Testis (tissue), 3 donors: Measurements from ENCODE around the gene PCLO. TPM values are rescaled to one million over a fixed set of nuclear protein-coding genes. Genes with fewer than 3 reads are reported as not detected.

Source experiments
- DNase-seq: peaks from one replicate; pipeline ENCODE4 v3.0.0-alpha.2; 2019
- H3K27ac ChIP-seq, 2 donors: fragments of 200-600 bp; sonication (generic); one replicate each; pipeline ENCODE4 v1.5.1; 2019
- H3K27me3 ChIP-seq: fragments of 200-600 bp; sonication (generic); one replicate; pipeline ENCODE4 v1.5.1; 2019
- H3K36me3 ChIP-seq: fragments of 200-600 bp; sonication (generic); one replicate; pipeline ENCODE4 v1.5.1; 2017; ENCODE audit warnings: low read depth; ENCODE audit errors: missing control alignments
- H3K4me1 ChIP-seq: fragments of 200-600 bp; sonication (generic); one replicate; pipeline ENCODE4 v1.5.1; 2019
- H3K4me3 ChIP-seq, 2 donors: fragments of 200-600 bp; sonication (generic); one replicate each; pipeline ENCODE4 v1.5.1; 2017 to 2019
- H3K9me3 ChIP-seq: fragments of 200-600 bp; sonication (generic); one replicate; pipeline ENCODE4 v1.5.1; 2017
- POLR2A ChIP-seq: fragments of 450-650 bp; IDR thresholded peaks from one replicate; pipeline ENCODE4 v1.6.1; 2017; ENCODE audit warnings: antibody characterized with exemption, mild to moderate bottlenecking, moderate library complexity
- WGBS, 2 donors: methylation state at CpG; one replicate each; pipeline ENCODE4 v1.1.5; 2018; 5-methylcytosine and 5-hydroxymethylcytosine counted together
- intact Hi-C: fragments of 100-400 bp; cut with DNase I; formaldehyde crosslinking; loops from one replicate; pipeline ENCODE4 v1.15.1; 2023; ENCODE audit warnings: low total_unique reads
- polyA plus RNA-seq: library from polyadenylated mRNA; stranded (reverse); fragments of 350-450 nt; fragmentation: Illumina TruSeq; extraction: RNeasy Lipid Tissue Mini Kit (QIAGEN cat#74804); gene quantifications from one replicate; pipeline ENCODE4 v1.2.3, GENCODE V29; 2014; ENCODE audit warnings: low read depth, low replicate concordance; ENCODE audit not compliant: insufficient read depth
- total RNA-seq, 2 donors: library from RNA; depleted of rRNA; stranded (reverse); fragments of >200 nt; gene quantifications; one replicate each; pipeline ENCODE4 v1.2.3, GENCODE V29; 2016
- TF ChIP-seq, protein P1 (sequence below), 3 experiments: fragments of 450-650 bp in 2 of 3; fragments of 200-600 bp in 1 of 3; sonication (generic) in 1 of 3; IDR thresholded peaks; one replicate each; pipeline ENCODE4 v1.5.1; 2016 to 2019; ENCODE audit warnings: antibody characterized with exemption in 3 of 3, mild to moderate bottlenecking in 2 of 3, moderate library complexity in 1 of 3

PCLO gene
- total and polyA plus RNA-seq, 3 donors from 2014 or later: 6.4 to 29.4 (median 20.4) TPM

GRCh38 chr7:82789883-82790609 is 372.6 kb downstream of the PCLO start:
- DNase-seq: no peak
- Histone ChIP-seq H3K4me1 (no peaks in the 10 kb centered on the region), H3K27me3 (no peaks in the 10 kb centered on the region), H3K4me3 (no peak overlapping the region), H3K36me3 (no peaks in the 10 kb centered on the region), H3K9me3 (no peaks in the 10 kb centered on the region), H3K27ac (no peak overlapping the region)
- WGBS, 2 donors: 45 to 46% methylated on average over 5 of the region's 5 CpGs
- TF ChIP-seq, protein P1, sequence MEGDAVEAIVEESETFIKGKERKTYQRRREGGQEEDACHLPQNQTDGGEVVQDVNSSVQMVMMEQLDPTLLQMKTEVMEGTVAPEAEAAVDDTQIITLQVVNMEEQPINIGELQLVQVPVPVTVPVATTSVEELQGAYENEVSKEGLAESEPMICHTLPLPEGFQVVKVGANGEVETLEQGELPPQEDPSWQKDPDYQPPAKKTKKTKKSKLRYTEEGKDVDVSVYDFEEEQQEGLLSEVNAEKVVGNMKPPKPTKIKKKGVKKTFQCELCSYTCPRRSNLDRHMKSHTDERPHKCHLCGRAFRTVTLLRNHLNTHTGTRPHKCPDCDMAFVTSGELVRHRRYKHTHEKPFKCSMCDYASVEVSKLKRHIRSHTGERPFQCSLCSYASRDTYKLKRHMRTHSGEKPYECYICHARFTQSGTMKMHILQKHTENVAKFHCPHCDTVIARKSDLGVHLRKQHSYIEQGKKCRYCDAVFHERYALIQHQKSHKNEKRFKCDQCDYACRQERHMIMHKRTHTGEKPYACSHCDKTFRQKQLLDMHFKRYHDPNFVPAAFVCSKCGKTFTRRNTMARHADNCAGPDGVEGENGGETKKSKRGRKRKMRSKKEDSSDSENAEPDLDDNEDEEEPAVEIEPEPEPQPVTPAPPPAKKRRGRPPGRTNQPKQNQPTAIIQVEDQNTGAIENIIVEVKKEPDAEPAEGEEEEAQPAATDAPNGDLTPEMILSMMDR (IDR thresholded peaks at IDR 0.05): no peak
- TF ChIP-seq POLR2A: no peak
- intact Hi-C loops: no loop called here

DNA sequence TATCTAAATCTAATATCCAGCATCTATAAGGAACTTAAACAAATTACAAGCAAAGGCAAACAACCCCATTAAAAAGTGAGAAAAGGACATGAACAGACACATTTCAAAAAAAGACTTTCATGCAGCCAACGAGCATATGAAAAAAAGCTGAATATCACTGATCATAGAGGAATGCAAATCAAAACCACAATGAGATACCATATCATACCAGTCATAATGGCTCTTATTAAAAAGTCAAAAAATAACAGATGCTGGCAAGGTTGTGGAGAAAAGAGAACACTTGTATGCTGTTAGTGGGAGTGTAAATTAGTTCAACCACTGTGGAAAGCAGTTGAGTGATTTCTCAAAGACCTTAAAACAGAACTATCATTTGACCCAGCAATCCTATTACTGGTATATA is 384.7 kb downstream of the PCLO start:
- Histone ChIP-seq H3K4me3 (no peak overlapping the region), H3K27ac (no peak overlapping the region), H3K27me3 (no peaks in the 10 kb centered on the region), H3K4me1 (no peaks in the 10 kb centered on the region), H3K9me3 (no peaks in the 10 kb centered on the region), H3K36me3 (no peaks in the 10 kb centered on the region)
- TF ChIP-seq, protein P1 (IDR thresholded peaks at IDR 0.05): no peak
- no peak for TF ChIP-seq POLR2A
- intact Hi-C loops: no loop called here
- no peak for DNase-seq
- WGBS, 2 donors: 42 to 50% methylated on average over 1 of the region's 1 CpG

GRCh38 chr7:82762880-82763279 is 399.8 kb downstream of the PCLO start:
- no peaks in the 10 kb centered on the region for H3K9me3 ChIP-seq
- no peaks in the 10 kb centered on the region for H3K36me3 ChIP-seq
- no peak overlapping the region for H3K27ac ChIP-seq
- WGBS, 2 donors: 89 to 94% methylated on average over 3 of the region's 3 CpGs
- H3K4me3 ChIP-seq: no peak overlapping the region
- no peaks in the 10 kb centered on the region for H3K27me3 ChIP-seq
- TF ChIP-seq POLR2A: no peak
- TF ChIP-seq, protein P1 (IDR thresholded peaks at IDR 0.05): no peak
- no peaks in the 10 kb centered on the region for H3K4me1 ChIP-seq
- no peak for DNase-seq
- intact Hi-C loops: no loop called here

GRCh38 chr7:82760831-82761230 is 401.9 kb downstream of the PCLO start:
- WGBS, 2 donors: 78 to 90% methylated on average over 2 of the region's 2 CpGs
- no peak for DNase-seq
- no peaks in the 10 kb centered on the region for H3K36me3 ChIP-seq
- no peaks in the 10 kb centered on the region for H3K27me3 ChIP-seq
- H3K4me3 ChIP-seq: no peak overlapping the region
- intact Hi-C loops: no loop called here
- no peaks in the 10 kb centered on the region for H3K9me3 ChIP-seq
- no peaks in the 10 kb centered on the region for H3K4me1 ChIP-seq
- no peak overlapping the region for H3K27ac ChIP-seq
- TF ChIP-seq, protein P1 (IDR thresholded peaks at IDR 0.05): no peak
- no peak for TF ChIP-seq POLR2A

DNA sequence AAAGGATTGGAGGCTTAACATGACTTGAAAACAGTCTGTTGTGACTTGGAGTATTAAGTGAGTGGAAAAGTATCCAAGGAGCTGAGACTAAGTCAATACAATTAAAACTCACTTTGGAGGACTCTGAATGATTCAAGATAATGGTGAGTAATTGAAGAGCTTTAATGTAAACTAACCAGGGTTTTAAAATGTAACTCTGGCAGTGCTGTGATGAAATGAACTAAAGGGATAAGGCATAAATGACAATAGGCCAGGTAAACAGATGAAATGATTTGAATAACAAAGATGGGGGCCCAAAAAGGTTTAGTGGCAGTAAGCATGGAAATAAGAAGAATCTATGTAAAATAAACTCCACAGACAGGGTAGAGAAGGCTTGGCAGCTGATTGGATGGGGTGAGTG is 402.6 kb downstream of the PCLO start:
- Histone ChIP-seq H3K4me1 (no peaks in the 10 kb centered on the region), H3K9me3 (no peaks in the 10 kb centered on the region), H3K4me3 (no peak overlapping the region), H3K36me3 (no peaks in the 10 kb centered on the region), H3K27ac (no peak overlapping the region), H3K27me3 (no peaks in the 10 kb centered on the region)
- no peak for DNase-seq
- intact Hi-C loops: no loop called here
- TF ChIP-seq, protein P1 (IDR thresholded peaks at IDR 0.05): no peak
- no peak for TF ChIP-seq POLR2A
